ENCODE data around the gene CDH20. TPM values are rescaled to one million over a fixed set of nuclear protein-coding genes. Genes with fewer than 3 reads are reported as not detected.

The CDH20 gene
- total and polyA plus RNA-seq, 2 of the 13 experiments (the other 11 are each of a cell fraction or from before 2014, with no cell fraction given), result not detected

DNA sequence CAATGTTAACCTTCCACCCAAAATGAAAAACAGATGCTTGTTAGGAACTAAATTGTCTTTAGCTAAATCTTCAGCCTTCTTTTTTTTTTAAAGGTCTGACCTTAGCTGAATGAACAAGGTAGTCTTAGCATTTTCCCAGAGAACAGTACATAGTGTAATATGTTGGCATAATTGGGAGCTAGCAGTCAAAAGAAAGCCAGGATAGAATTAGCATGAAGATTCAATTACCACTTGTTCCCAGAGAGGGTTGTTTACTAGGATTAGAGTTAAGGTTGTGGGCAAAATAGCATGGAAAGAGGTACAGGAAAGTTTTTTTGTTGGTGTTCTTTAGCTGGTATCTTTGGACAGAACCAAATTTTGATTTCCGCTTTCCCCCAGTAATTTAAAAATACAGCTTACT lies 6.9 kb downstream of the CDH20 start (continued):
- TF ChIP-seq, protein P1, sequence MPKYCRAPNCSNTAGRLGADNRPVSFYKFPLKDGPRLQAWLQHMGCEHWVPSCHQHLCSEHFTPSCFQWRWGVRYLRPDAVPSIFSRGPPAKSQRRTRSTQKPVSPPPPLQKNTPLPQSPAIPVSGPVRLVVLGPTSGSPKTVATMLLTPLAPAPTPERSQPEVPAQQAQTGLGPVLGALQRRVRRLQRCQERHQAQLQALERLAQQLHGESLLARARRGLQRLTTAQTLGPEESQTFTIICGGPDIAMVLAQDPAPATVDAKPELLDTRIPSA (CRISPR knock-in tag; IDR thresholded peaks at IDR 0.05; ENCODE audit: borderline replicate concordance), result no peak
- no peak for TF ChIP-seq SP140L (CRISPR knock-in tag; IDR thresholded peaks at IDR 0.05; ENCODE audit: borderline replicate concordance)

DNA sequence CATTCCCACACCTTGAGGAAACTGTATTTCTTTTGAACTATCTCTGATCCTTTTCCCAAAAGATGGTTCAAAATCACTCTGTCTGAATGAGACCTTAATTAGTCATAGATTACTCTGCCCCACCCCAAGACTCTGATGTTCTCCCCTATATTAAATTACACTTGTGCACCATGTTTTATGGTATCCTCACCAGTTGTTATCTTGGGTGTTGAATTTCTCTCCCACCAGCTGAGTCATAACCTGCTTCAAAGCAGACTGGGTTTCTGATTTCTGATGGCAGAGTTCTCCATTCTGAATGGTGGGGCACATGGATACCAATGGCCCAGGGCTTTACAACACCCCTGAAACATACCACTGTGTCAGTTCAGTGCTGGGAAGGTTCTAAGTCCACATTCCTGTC lies 15.0 kb downstream of the CDH20 start:
- no peaks in the 10 kb centered on the region for H3K4me1 ChIP-seq (ENCODE audit: insufficient read depth, low read length)
- BruUV-seq (replicated peaks), result no TSS peak
- H4K20me1 ChIP-seq (ENCODE audit: insufficient read depth, low read length), result no peaks in the 10 kb centered on the region
- DNase-seq (ENCODE audit: low spot score) (no peak), FAIRE-seq (no peak), ATAC-seq (no peak)
- H3K4me3 ChIP-seq (replicated peaks in 1 of 3; ENCODE audit: insufficient read depth in 1 of 3, low read depth in 2 of 3, low read length in 3 of 3), result no peak overlapping the region
- no peak overlapping the region for H3K27ac ChIP-seq (ENCODE audit: extremely low read length, insufficient read depth, low read length)
- no peaks in the 10 kb centered on the region for H3K36me3 ChIP-seq (replicated peaks in 1 of 2; ENCODE audit: control insufficient read depth in 1 of 2, insufficient read depth in 2 of 2, low read length in 2 of 2)
- no peak overlapping the region for H3K9ac ChIP-seq (ENCODE audit: insufficient read depth, low read depth, low read length)
- no peaks in the 10 kb centered on the region; a peak in 1 of 5 replicates for H3K27me3 ChIP-seq (ENCODE audit: control insufficient read depth in 1 of 2, insufficient read depth in 2 of 2, low read length in 2 of 2)
- no peak overlapping the region for H3K4me2 ChIP-seq (ENCODE audit: low read depth, low read length)
- H2AFZ ChIP-seq (ENCODE audit: low read length), result no peak overlapping the region
- no peaks in the 10 kb centered on the region for H3K79me2 ChIP-seq (ENCODE audit: insufficient read depth, low read length)
- no peaks in the 10 kb centered on the region for H3K9me3 ChIP-seq (ENCODE audit: low read length)
- intact Hi-C loops (cut with micrococcal nuclease; ENCODE audit: unreplicated experiment) (no loop called here), in situ Hi-C loops (cut with HindIII; ENCODE audit: extremely low pct_ligation_motif_present, low pct_unique_long_range_greater_than_20kb) (no loop called here)
- TF ChIP-seq, protein P2, sequence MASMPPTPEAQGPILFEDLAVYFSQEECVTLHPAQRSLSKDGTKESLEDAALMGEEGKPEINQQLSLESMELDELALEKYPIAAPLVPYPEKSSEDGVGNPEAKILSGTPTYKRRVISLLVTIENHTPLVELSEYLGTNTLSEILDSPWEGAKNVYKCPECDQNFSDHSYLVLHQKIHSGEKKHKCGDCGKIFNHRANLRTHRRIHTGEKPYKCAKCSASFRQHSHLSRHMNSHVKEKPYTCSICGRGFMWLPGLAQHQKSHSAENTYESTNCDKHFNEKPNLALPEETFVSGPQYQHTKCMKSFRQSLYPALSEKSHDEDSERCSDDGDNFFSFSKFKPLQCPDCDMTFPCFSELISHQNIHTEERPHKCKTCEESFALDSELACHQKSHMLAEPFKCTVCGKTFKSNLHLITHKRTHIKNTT (CRISPR knock-in tag; IDR thresholded peaks at IDR 0.05), result no peak
- TF ChIP-seq KAT7 (CRISPR knock-in tag; IDR thresholded peaks at IDR 0.05; ENCODE audit: borderline replicate concordance) (no peak), ZKSCAN8 (CRISPR knock-in tag; IDR thresholded peaks at IDR 0.05; ENCODE audit: borderline replicate concordance) (no peak), HOXA5 (CRISPR knock-in tag; IDR thresholded peaks at IDR 0.05) (no peak), MEIS1 (CRISPR knock-in tag; IDR thresholded peaks at IDR 0.05; ENCODE audit: borderline replicate concordance) (no peak), SKI (IDR thresholded peaks at IDR 0.05; ENCODE audit: partially characterized antibody) (no peak), ZNF792 (CRISPR knock-in tag; IDR thresholded peaks at IDR 0.05) (no peak), JDP2 (CRISPR knock-in tag; IDR thresholded peaks at IDR 0.05; ENCODE audit: borderline replicate concordance) (no peak)
- TF ChIP-seq, protein P3, sequence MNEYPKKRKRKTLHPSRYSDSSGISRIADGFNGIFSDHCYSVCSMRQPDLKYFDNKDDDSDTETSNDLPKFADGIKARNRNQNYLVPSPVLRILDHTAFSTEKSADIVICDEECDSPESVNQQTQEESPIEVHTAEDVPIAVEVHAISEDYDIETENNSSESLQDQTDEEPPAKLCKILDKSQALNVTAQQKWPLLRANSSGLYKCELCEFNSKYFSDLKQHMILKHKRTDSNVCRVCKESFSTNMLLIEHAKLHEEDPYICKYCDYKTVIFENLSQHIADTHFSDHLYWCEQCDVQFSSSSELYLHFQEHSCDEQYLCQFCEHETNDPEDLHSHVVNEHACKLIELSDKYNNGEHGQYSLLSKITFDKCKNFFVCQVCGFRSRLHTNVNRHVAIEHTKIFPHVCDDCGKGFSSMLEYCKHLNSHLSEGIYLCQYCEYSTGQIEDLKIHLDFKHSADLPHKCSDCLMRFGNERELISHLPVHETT (CRISPR knock-in tag; conservative IDR thresholded peaks at IDR 0.05), result no peak
- TF ChIP-seq, protein P4, sequence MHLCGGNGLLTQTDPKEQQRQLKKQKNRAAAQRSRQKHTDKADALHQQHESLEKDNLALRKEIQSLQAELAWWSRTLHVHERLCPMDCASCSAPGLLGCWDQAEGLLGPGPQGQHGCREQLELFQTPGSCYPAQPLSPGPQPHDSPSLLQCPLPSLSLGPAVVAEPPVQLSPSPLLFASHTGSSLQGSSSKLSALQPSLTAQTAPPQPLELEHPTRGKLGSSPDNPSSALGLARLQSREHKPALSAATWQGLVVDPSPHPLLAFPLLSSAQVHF (CRISPR knock-in tag; IDR thresholded peaks at IDR 0.05), result no peak
- TF ChIP-seq, protein P5, sequence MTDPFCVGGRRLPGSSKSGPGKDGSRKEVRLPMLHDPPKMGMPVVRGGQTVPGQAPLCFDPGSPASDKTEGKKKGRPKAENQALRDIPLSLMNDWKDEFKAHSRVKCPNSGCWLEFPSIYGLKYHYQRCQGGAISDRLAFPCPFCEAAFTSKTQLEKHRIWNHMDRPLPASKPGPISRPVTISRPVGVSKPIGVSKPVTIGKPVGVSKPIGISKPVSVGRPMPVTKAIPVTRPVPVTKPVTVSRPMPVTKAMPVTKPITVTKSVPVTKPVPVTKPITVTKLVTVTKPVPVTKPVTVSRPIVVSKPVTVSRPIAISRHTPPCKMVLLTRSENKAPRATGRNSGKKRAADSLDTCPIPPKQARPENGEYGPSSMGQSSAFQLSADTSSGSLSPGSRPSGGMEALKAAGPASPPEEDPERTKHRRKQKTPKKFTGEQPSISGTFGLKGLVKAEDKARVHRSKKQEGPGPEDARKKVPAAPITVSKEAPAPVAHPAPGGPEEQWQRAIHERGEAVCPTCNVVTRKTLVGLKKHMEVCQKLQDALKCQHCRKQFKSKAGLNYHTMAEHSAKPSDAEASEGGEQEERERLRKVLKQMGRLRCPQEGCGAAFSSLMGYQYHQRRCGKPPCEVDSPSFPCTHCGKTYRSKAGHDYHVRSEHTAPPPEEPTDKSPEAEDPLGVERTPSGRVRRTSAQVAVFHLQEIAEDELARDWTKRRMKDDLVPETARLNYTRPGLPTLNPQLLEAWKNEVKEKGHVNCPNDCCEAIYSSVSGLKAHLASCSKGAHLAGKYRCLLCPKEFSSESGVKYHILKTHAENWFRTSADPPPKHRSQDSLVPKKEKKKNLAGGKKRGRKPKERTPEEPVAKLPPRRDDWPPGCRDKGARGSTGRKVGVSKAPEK (CRISPR knock-in tag; IDR thresholded peaks at IDR 0.05; ENCODE audit: borderline replicate concordance), result no peak
- ChIA-PET POLR2A (no interaction called here), CTCF (ENCODE audit: low intra/inter-chr PET ratio, low total read pairs) (no interaction called here)
